ENCODE data around the gene SRSF9. TPM values are rescaled to one million over a fixed set of nuclear protein-coding genes. Genes with fewer than 3 reads are reported as not detected.

SRSF9 gene
- total and polyA plus RNA-seq, 2 of the 4 experiments (the other 2 are of a cell fraction), result 102 to 143 TPM

- TF ChIP-seq CTCF (conservative IDR thresholded peaks at IDR 0.05; ENCODE audit: low read depth, low read length), result no peak
Measured at GRCh38 chr12:120495731-120496412, 26.3 kb upstream of the SRSF9 start, which contains the start of gene DYNLL1 (continued).

- WGBS, 2 experiments (ENCODE audit: extremely low coverage in 2 of 2, insufficient read length in 1 of 2), result 27% methylated on average over 4 of the region's 17 CpGs; no CpG with 5 or more reads in 1 of the 2 experiments
- in situ Hi-C loops (cut with MboI; ENCODE audit: low sequenced_read_pairs) (no loop called here), intact Hi-C loops (cut with micrococcal nuclease) (loop anchor here (2.0 kb wide), 1 partner anchor 20 kb away; no protein-coding TSS in a partner anchor), dilution Hi-C loops (cut with HindIII; ENCODE audit: low sequenced_read_pairs, unreplicated experiment) (no loop called here)
- H2BK5ac ChIP-seq (ENCODE audit: low read depth, low read length, poor library complexity, severe bottlenecking), result no peak overlapping the region
- peak overlapping the region; percentile 95 for H3K4me2 ChIP-seq (ENCODE audit: low read depth, low read length)
- BruUV-seq (replicated peaks), result no TSS peak
- H3K9me1 ChIP-seq (ENCODE audit: insufficient read depth, low read length), result peaks cover 6% of the 10 kb centered on the region; the same call in 1 of the 2 replicates
- H3K9ac ChIP-seq (ENCODE audit: low read depth, low read length), result peak overlapping the region; percentile 44
- peaks cover 10 to 40% of the 10 kb centered on the region in 2 experiments for H3K79me1 ChIP-seq (ENCODE audit: low read depth in 1 of 2, low read length in 2 of 2)
- peak overlapping the region; percentile 90 for H2AFZ ChIP-seq (replicated peaks; ENCODE audit: low read length, poor library complexity)
- H2BK15ac ChIP-seq (ENCODE audit: low read depth, low read length), result no peak overlapping the region
- H3K56ac ChIP-seq (ENCODE audit: extremely low read depth, insufficient read depth, low read length), result no peak overlapping the region
- H3K4me1 ChIP-seq (ENCODE audit: control insufficient read depth, insufficient read depth, low read length), result peaks cover 1% of the 10 kb centered on the region
- peak overlapping the region; percentile 12 for H3K14ac ChIP-seq (replicated peaks; ENCODE audit: low read depth, low read length)
- H4K8ac ChIP-seq (ENCODE audit: low read depth in 2 of 2, low read length in 2 of 2), result peak overlapping the region; percentile 10 to 39; a peak in 1 of 4 replicates
- H2AK5ac ChIP-seq (ENCODE audit: low read depth, low read length), result no peak overlapping the region
- ChIA-PET POLR2A (ENCODE audit: unreplicated experiment) (interaction anchor here (0.6 to 0.8 kb wide), 2 partner anchors 8 to 294 kb away, joined by 3 to 4 read pairs; no protein-coding TSS in a partner anchor), CTCF (no interaction called here)
- H3K4me3 ChIP-seq (ENCODE audit: insufficient read depth, low read depth, low read length), result peak overlapping the region; percentile 76
- no peak overlapping the region for H2BK120ac ChIP-seq (ENCODE audit: low read depth, low read length)
- H4K91ac ChIP-seq (ENCODE audit: insufficient read depth, low read depth, low read length), result no peak overlapping the region
- DNase-seq (no peak), ATAC-seq (ENCODE audit: low read depth) (peak; percentile 1; the same call in 1 of the 2 replicates)
- peak overlapping the region; percentile 50; the same call in 1 of the 2 replicates for H3K23ac ChIP-seq (ENCODE audit: low read depth, low read length)
- H3K18ac ChIP-seq (ENCODE audit: low read depth, low read length), result peak overlapping the region; percentile 22; the same call in 1 of the 2 replicates
- H3K36me3 ChIP-seq (ENCODE audit: control insufficient read depth, insufficient read depth, low read length), result peaks cover 15% of the 10 kb centered on the region
- no peaks in the 10 kb centered on the region for H3K9me3 ChIP-seq (ENCODE audit: control insufficient read depth, insufficient read depth, low read length)
- peak overlapping the region; percentile 35 for H3K4ac ChIP-seq (ENCODE audit: low read depth, low read length)
- no peak overlapping the region for H2BK20ac ChIP-seq (ENCODE audit: low read depth, low read length)
- peak overlapping the region; percentile 21 for H3K27ac ChIP-seq (ENCODE audit: insufficient read depth, low read length)
- peak overlapping the region; percentile 75 for H2AK9ac ChIP-seq (replicated peaks; ENCODE audit: low read depth, low read length, poor library complexity)
- H3K27me3 ChIP-seq (ENCODE audit: control insufficient read depth, insufficient read depth, low read length), result no peaks in the 10 kb centered on the region
- H4K20me1 ChIP-seq (ENCODE audit: insufficient read depth, low read length), result peaks cover 27% of the 10 kb centered on the region
- H4K5ac ChIP-seq (ENCODE audit: low read depth, low read length), result peak overlapping the region; percentile 16; the same call in 1 of the 2 replicates
- TF ChIP-seq CHD1 (IDR thresholded peaks at IDR 0.05; ENCODE audit: low read depth, low read length) (no peak), USF2 (IDR thresholded peaks at IDR 0.05; ENCODE audit: low read depth, low read length) (no peak), NFE2L2 (IDR thresholded peaks at IDR 0.05; ENCODE audit: low read depth, low read length) (no peak), POLR2A (IDR thresholded peaks at IDR 0.05; ENCODE audit: low read depth, low read length) (no peak), CEBPB (IDR thresholded peaks at IDR 0.05; ENCODE audit: low read depth, low read length) (no peak), RAD21 (IDR thresholded peaks at IDR 0.05; ENCODE audit: low read length) (no peak), MXI1 (IDR thresholded peaks at IDR 0.05; ENCODE audit: borderline replicate concordance, low read depth, low read length) (no peak), ELK1 (IDR thresholded peaks at IDR 0.05; ENCODE audit: borderline replicate concordance, low read depth, low read length) (no peak)
Measured at GRCh38 chr12:120495186-120495730, 25.7 kb upstream of the SRSF9 start.
